Measurements from ENCODE around the gene GLE1. TPM values are rescaled to one million over a fixed set of nuclear protein-coding genes. Genes with fewer than 3 reads are reported as not detected.

Gene GLE1
- total RNA-seq, 1 experiment from 2014 or later, result 36.6 TPM

GRCh38 chr9:128469070-128469469, 35.4 kb upstream of the GLE1 start:
- POLR2A ChIA-PET, result no interaction called here

DNA sequence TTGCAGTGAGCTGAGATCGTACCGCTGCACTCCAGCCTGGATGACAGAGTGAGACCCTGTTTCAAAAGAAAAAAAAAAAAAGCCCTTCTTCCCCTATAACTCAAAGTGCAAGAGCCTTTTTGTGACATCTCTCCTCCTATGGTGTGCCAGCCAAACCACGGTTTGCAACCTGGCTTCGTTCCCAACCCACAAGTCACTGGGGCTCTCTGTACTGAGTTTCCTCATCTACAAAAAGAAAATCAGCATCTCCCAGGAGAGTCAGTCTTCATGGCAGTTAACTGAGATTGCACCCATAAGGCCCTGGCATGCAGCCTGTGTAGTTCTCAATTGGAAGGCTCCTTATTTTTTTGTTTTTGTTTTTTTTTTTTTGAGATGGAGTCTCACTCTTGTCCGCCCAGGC, 34.0 kb upstream of the GLE1 start:
- BruUV-seq (replicated peaks), result no TSS peak
- Histone ChIP-seq H3K9ac (ENCODE audit: low read length) (no peak overlapping the region), H3K4me3 (replicated peaks in 1 of 2; ENCODE audit: low read depth in 1 of 2, low read length in 2 of 2) (no peak overlapping the region), H4K20me1 (ENCODE audit: insufficient read depth) (no peaks in the 10 kb centered on the region), H3K27me3 (ENCODE audit: insufficient read depth, low read length) (no peaks in the 10 kb centered on the region), H3K4me1 (ENCODE audit: control insufficient read depth in 1 of 2, insufficient read depth in 2 of 2, low read length in 2 of 2) (no peaks in the 10 kb centered on the region), H3K4me2 (ENCODE audit: low read length) (no peak overlapping the region), H3K9me2 (ENCODE audit: insufficient read depth) (no peaks in the 10 kb centered on the region), H3K9me3 (ENCODE audit: control insufficient read depth in 1 of 2, insufficient read depth in 1 of 2, low read depth in 1 of 2, low read length in 2 of 2) (no peaks in the 10 kb centered on the region), H3K36me3 (ENCODE audit: control insufficient read depth in 1 of 2, insufficient read depth in 2 of 2, low read length in 2 of 2) (peaks cover 17 to 26% of the 10 kb centered on the region in 2 experiments; a peak in 3 of 4 replicates), H3K79me2 (ENCODE audit: insufficient read depth, low read length) (no peaks in the 10 kb centered on the region), H3K27ac (ENCODE audit: low read depth, low read length) (no peak overlapping the region), H2AFZ (ENCODE audit: low read depth, low read length, poor library complexity, severe bottlenecking) (no peak overlapping the region)
- RAD21 ChIA-PET (ENCODE audit: low non-redundant PET in 1 of 2, low total read pairs in 2 of 2, uncharacterized antibody in 2 of 2, unreplicated experiment in 2 of 2), result no interaction called here
- intact Hi-C loops (cut with micrococcal nuclease), result no loop called here
- TF ChIP-seq EZH2 (IDR thresholded peaks at IDR 0.05) (no peak), SRF (IDR thresholded peaks at IDR 0.05; ENCODE audit: low read depth) (no peak), RAD21 (IDR thresholded peaks at IDR 0.05; ENCODE audit: low read depth) (no peak), FOSL1 (IDR thresholded peaks at IDR 0.05; ENCODE audit: low read depth) (no peak), SP1 (IDR thresholded peaks at IDR 0.05; ENCODE audit: low read depth) (no peak), POLR2AphosphoS5 (IDR thresholded peaks at IDR 0.05; ENCODE audit: low read depth, low read length) (no peak), EZH2phosphoT487 (IDR thresholded peaks at IDR 0.05; ENCODE audit: borderline replicate concordance) (no peak), CEBPB (IDR thresholded peaks at IDR 0.05; ENCODE audit: low read depth) (no peak), CBX3 (IDR thresholded peaks at IDR 0.05; ENCODE audit: low read depth) (no peak), TCF7L2 (IDR thresholded peaks at IDR 0.05; ENCODE audit: borderline replicate concordance, extremely low read depth, insufficient read depth, insufficient read length) (no peak), ELF1 (IDR thresholded peaks at IDR 0.05; ENCODE audit: borderline replicate concordance, low read depth) (no peak), ZNF274 (IDR thresholded peaks at IDR 0.05; ENCODE audit: low read depth, low read length) (no peak)
- TF ChIP-seq, protein P1, sequence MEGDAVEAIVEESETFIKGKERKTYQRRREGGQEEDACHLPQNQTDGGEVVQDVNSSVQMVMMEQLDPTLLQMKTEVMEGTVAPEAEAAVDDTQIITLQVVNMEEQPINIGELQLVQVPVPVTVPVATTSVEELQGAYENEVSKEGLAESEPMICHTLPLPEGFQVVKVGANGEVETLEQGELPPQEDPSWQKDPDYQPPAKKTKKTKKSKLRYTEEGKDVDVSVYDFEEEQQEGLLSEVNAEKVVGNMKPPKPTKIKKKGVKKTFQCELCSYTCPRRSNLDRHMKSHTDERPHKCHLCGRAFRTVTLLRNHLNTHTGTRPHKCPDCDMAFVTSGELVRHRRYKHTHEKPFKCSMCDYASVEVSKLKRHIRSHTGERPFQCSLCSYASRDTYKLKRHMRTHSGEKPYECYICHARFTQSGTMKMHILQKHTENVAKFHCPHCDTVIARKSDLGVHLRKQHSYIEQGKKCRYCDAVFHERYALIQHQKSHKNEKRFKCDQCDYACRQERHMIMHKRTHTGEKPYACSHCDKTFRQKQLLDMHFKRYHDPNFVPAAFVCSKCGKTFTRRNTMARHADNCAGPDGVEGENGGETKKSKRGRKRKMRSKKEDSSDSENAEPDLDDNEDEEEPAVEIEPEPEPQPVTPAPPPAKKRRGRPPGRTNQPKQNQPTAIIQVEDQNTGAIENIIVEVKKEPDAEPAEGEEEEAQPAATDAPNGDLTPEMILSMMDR (IDR thresholded peaks at IDR 0.05 in 2 of 3, conservative IDR thresholded peaks at IDR 0.05 in 1 of 3; ENCODE audit: borderline replicate concordance in 1 of 3, insufficient read depth in 1 of 3, low read depth in 2 of 3, low read length in 2 of 3), result no peak
- TF ChIP-seq, protein P2, sequence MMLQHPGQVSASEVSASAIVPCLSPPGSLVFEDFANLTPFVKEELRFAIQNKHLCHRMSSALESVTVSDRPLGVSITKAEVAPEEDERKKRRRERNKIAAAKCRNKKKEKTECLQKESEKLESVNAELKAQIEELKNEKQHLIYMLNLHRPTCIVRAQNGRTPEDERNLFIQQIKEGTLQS (IDR thresholded peaks at IDR 0.05), result no peak
- TF ChIP-seq, protein P3, sequence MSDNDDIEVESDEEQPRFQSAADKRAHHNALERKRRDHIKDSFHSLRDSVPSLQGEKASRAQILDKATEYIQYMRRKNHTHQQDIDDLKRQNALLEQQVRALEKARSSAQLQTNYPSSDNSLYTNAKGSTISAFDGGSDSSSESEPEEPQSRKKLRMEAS (IDR thresholded peaks at IDR 0.05), result no peak
- ATAC-seq (no peak), DNase-seq (ENCODE audit: low read depth, low spot score) (no peak)
- POLR2A ChIA-PET, result no interaction called here
- CTCF ChIA-PET, result no interaction called here

More at GRCh38 chr9:128469070-128469469, 35.4 kb upstream of the GLE1 start:
- no peak for DNase-seq (ENCODE audit: low read depth, low spot score)
- RAD21 ChIA-PET (ENCODE audit: low non-redundant PET in 1 of 2, low total read pairs in 2 of 2, uncharacterized antibody in 2 of 2, unreplicated experiment in 2 of 2), result no interaction called here
- intact Hi-C loops (cut with micrococcal nuclease), result no loop called here
- TF ChIP-seq FOSL1 (IDR thresholded peaks at IDR 0.05; ENCODE audit: low read depth), result no peak
- no peak for TF ChIP-seq SP1 (IDR thresholded peaks at IDR 0.05; ENCODE audit: low read depth)
- no peak for TF ChIP-seq YY1 (IDR thresholded peaks at IDR 0.05; ENCODE audit: extremely low read depth, insufficient replicate concordance, low read depth, low read length)
- TF ChIP-seq POLR2A (IDR thresholded peaks at IDR 0.05; ENCODE audit: borderline replicate concordance, extremely low read depth, insufficient read depth, insufficient read length), result no peak
- Histone ChIP-seq H3K9me2 (ENCODE audit: insufficient read depth) (no peaks in the 10 kb centered on the region), H3K27ac (ENCODE audit: low read depth, low read length) (no peak overlapping the region), H3K9ac (ENCODE audit: low read length) (no peak overlapping the region), H3K79me2 (ENCODE audit: insufficient read depth, low read length) (no peaks in the 10 kb centered on the region), H3K36me3 (ENCODE audit: control insufficient read depth in 1 of 2, insufficient read depth in 2 of 2, low read length in 2 of 2) (peaks cover 16 to 23% of the 10 kb centered on the region in 2 experiments; a peak in 3 of 4 replicates), H2AFZ (ENCODE audit: low read depth, low read length, poor library complexity, severe bottlenecking) (no peak overlapping the region), H3K9me3 (ENCODE audit: control insufficient read depth in 1 of 2, insufficient read depth in 1 of 2, low read depth in 1 of 2, low read length in 2 of 2) (no peaks in the 10 kb centered on the region), H4K20me1 (ENCODE audit: insufficient read depth) (no peaks in the 10 kb centered on the region), H3K4me3 (replicated peaks in 1 of 2; ENCODE audit: low read depth in 1 of 2, low read length in 2 of 2) (no peak overlapping the region), H3K27me3 (ENCODE audit: insufficient read depth, low read length) (no peaks in the 10 kb centered on the region), H3K4me1 (ENCODE audit: control insufficient read depth in 1 of 2, insufficient read depth in 2 of 2, low read length in 2 of 2) (no peaks in the 10 kb centered on the region), H3K4me2 (ENCODE audit: low read length) (no peak overlapping the region)
- BruUV-seq (replicated peaks), result no TSS peak
- CTCF ChIA-PET, result no interaction called here
- ATAC-seq, result no peak
